Esophagus (tissue), 2 donors: ENCODE results near the gene EYS. TPM values are rescaled to one million over a fixed set of nuclear protein-coding genes. Genes with fewer than 3 reads are reported as not detected.

Experiments
- H3K27ac ChIP-seq, 2 donors: one replicate each; pipeline ENCODE4 v1.5.1; 2013; ENCODE audit warnings: low read depth in 2 of 2, mild to moderate bottlenecking in 2 of 2, inconsistent platforms in 1 of 2, low read length in 1 of 2, moderate library complexity in 1 of 2
- H3K27me3 ChIP-seq, 2 donors: one replicate each; pipeline ENCODE4 v1.6.1; 2013; ENCODE audit warnings: low read length in 2 of 2, control low read depth in 1 of 2, mild to moderate bottlenecking in 1 of 2; ENCODE audit not compliant: insufficient read depth in 2 of 2, control insufficient read depth in 1 of 2
- H3K36me3 ChIP-seq, 2 donors: one replicate each; pipeline ENCODE4 v1.6.1; 2013; ENCODE audit warnings: low read length in 1 of 2; ENCODE audit not compliant: control insufficient read depth in 2 of 2, insufficient read depth in 2 of 2
- H3K4me1 ChIP-seq, 2 donors: one replicate each; pipeline ENCODE4 v1.6.1; 2013; ENCODE audit warnings: low read length in 1 of 2; ENCODE audit not compliant: control insufficient read depth in 2 of 2, insufficient read depth in 2 of 2
- H3K4me3 ChIP-seq, 2 donors: one replicate each; pipeline ENCODE4 v1.5.1; 2013; ENCODE audit warnings: low read length in 2 of 2, mild to moderate bottlenecking in 2 of 2, low read depth in 1 of 2, moderate library complexity in 1 of 2
- H3K9me3 ChIP-seq, 2 donors: one replicate each; pipeline ENCODE4 v1.6.1; 2013; ENCODE audit warnings: mild to moderate bottlenecking in 2 of 2, low read depth in 1 of 2, low read length in 1 of 2, moderate library complexity in 1 of 2; ENCODE audit not compliant: control insufficient read depth in 2 of 2, insufficient read depth in 1 of 2
- WGBS, 2 donors: extraction: QIAGEN DNeasy Blood & Tissue Kit; methylation state at CpG; one replicate each; pipeline ENCODE4 v1.1.7; 2013; 5-methylcytosine and 5-hydroxymethylcytosine counted together
- polyA plus RNA-seq, 2 donors: library from polyadenylated mRNA; stranded (reverse); fragments of 200-250 nt; gene quantifications; one replicate each; pipeline ENCODE4 v1.2.3, GENCODE V29; 2013
- donor health status: healthy with polysubstance abuse.
- donor health status: Bipolar disorder and iron deficiency.

EYS gene
- polyA plus RNA-seq, 2 donors: not detected

- H3K4me3 ChIP-seq: no peak overlapping the region
- H3K27me3 ChIP-seq: peaks cover 0 to 2% of the 10 kb centered on the region in 2 donors
- H3K4me1 ChIP-seq: no peaks in the 10 kb centered on the region
- no peak overlapping the region for H3K27ac ChIP-seq
- no peaks in the 10 kb centered on the region for H3K9me3 ChIP-seq
- no peaks in the 10 kb centered on the region for H3K36me3 ChIP-seq
- 85 to 89% methylated on average over 4 of the region's 4 CpGs for WGBS, 2 donors
Measured at GRCh38 chr6:63817492-63818050, 1889.5 kb downstream of the EYS start.

- Histone ChIP-seq H3K36me3 (no peaks in the 10 kb centered on the region), H3K9me3 (no peaks in the 10 kb centered on the region), H3K4me3 (no peak overlapping the region), H3K4me1 (no peaks in the 10 kb centered on the region), H3K27me3 (peaks cover 0 to 2% of the 10 kb centered on the region in 2 donors), H3K27ac (no peak overlapping the region)
- WGBS, 2 donors: 51 to 59% methylated on average over 1 of the region's 1 CpG
Measured at GRCh38 chr6:63816982-63817436, 1890.0 kb downstream of the EYS start.

- Histone ChIP-seq H3K4me1 (no peaks in the 10 kb centered on the region), H3K9me3 (no peaks in the 10 kb centered on the region), H3K27ac (no peak overlapping the region), H3K36me3 (no peaks in the 10 kb centered on the region), H3K27me3 (peaks cover 0 to 2% of the 10 kb centered on the region in 2 donors), H3K4me3 (no peak overlapping the region)
- WGBS, 2 donors: 44 to 55% methylated on average over 5 of the region's 5 CpGs
Measured at GRCh38 chr6:63816401-63816981, 1890.5 kb downstream of the EYS start.

- no peaks in the 10 kb centered on the region for H3K4me1 ChIP-seq
- peaks cover 0 to 2% of the 10 kb centered on the region in 2 donors for H3K27me3 ChIP-seq
- no peak overlapping the region for H3K4me3 ChIP-seq
- no peaks in the 10 kb centered on the region for H3K36me3 ChIP-seq
- 52 to 76% methylated on average over 1 of the region's 1 CpG for WGBS, 2 donors
- no peak overlapping the region for H3K27ac ChIP-seq
- H3K9me3 ChIP-seq: no peaks in the 10 kb centered on the region
Measured at GRCh38 chr6:63814459-63814858, 1892.6 kb downstream of the EYS start.

- Histone ChIP-seq H3K27ac (no peak overlapping the region), H3K9me3 (no peaks in the 10 kb centered on the region), H3K27me3 (peaks cover 0 to 2% of the 10 kb centered on the region in 2 donors), H3K4me3 (no peak overlapping the region), H3K36me3 (no peaks in the 10 kb centered on the region), H3K4me1 (no peaks in the 10 kb centered on the region)
- 54 to 58% methylated on average over 5 of the region's 5 CpGs for WGBS, 2 donors
Measured at GRCh38 chr6:63813566-63814120, 1893.4 kb downstream of the EYS start.

- 58 to 90% methylated on average over 2 of the region's 2 CpGs for WGBS, 2 donors
- no peaks in the 10 kb centered on the region for H3K36me3 ChIP-seq
- no peaks in the 10 kb centered on the region for H3K9me3 ChIP-seq
- H3K4me1 ChIP-seq: no peaks in the 10 kb centered on the region
- peaks cover 0 to 1% of the 10 kb centered on the region in 2 donors for H3K27me3 ChIP-seq
- no peak overlapping the region for H3K4me3 ChIP-seq
- H3K27ac ChIP-seq: no peak overlapping the region
Measured at GRCh38 chr6:63808576-63808975, 1898.5 kb downstream of the EYS start.

GRCh38 chr6:63807056-63807455, 1900.0 kb downstream of the EYS start:
- no peaks in the 10 kb centered on the region for H3K27me3 ChIP-seq
- H3K27ac ChIP-seq: no peak overlapping the region
- no peaks in the 10 kb centered on the region for H3K36me3 ChIP-seq
- H3K4me1 ChIP-seq: no peaks in the 10 kb centered on the region
- no peak overlapping the region for H3K4me3 ChIP-seq
- WGBS, 2 donors: 50 to 68% methylated on average over 2 of the region's 2 CpGs
- H3K9me3 ChIP-seq: no peaks in the 10 kb centered on the region

GRCh38 chr6:63806573-63806913, 1900.5 kb downstream of the EYS start:
- no peak overlapping the region for H3K27ac ChIP-seq
- no peak overlapping the region for H3K4me3 ChIP-seq
- H3K4me1 ChIP-seq: no peaks in the 10 kb centered on the region
- H3K27me3 ChIP-seq: no peaks in the 10 kb centered on the region
- 46 to 48% methylated on average over 2 of the region's 2 CpGs for WGBS, 2 donors
- no peaks in the 10 kb centered on the region for H3K36me3 ChIP-seq
- no peaks in the 10 kb centered on the region for H3K9me3 ChIP-seq

- WGBS, 2 donors: 26 to 38% methylated on average over 5 of the region's 5 CpGs
- H3K4me1 ChIP-seq: no peaks in the 10 kb centered on the region
- H3K9me3 ChIP-seq: no peaks in the 10 kb centered on the region
- H3K27me3 ChIP-seq: no peaks in the 10 kb centered on the region
- H3K4me3 ChIP-seq: no peak overlapping the region
- no peaks in the 10 kb centered on the region for H3K36me3 ChIP-seq
- H3K27ac ChIP-seq: peak overlapping the region; percentile 57 to 67
Measured at GRCh38 chr6:63805808-63806572, 1901.0 kb downstream of the EYS start.
